Measurements from ENCODE around the gene RAD9A.
"Not testable (repeated sequence)": the region's sequence is repeated elsewhere in the genome, so short reads cannot be mapped to it uniquely, and the experiment has no call there.

RAD9A gene

GRCh38 chr11:67410984-67411784 is 19.4 kb downstream of the RAD9A start:
- no peak for ATAC-seq

DNA sequence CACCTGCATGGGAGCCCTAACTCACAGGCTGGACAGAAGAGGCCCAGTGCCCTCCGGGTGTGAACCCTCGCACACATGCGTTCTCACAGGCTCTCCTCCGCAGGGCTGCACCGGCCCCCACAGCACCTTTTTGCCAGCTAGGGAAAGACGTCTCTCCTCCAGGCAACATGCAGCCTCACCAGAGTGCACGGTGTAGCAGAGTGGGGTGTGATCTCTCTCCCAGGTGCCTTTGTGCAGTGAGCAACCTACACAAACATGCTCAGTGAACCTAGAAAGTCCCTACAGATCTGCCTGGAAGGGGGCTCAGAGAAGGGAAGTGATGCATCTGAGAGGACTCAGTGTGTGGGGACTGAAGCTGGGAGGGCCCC is 20.0 kb downstream of the RAD9A start:
- ATAC-seq, result no peak

- no peak for ATAC-seq
Measured at GRCh38 chr11:67412495-67413179, 20.9 kb downstream of the RAD9A start.

GRCh38 chr11:67413266-67413849 is 21.6 kb downstream of the RAD9A start:
- ATAC-seq, result no peak

DNA sequence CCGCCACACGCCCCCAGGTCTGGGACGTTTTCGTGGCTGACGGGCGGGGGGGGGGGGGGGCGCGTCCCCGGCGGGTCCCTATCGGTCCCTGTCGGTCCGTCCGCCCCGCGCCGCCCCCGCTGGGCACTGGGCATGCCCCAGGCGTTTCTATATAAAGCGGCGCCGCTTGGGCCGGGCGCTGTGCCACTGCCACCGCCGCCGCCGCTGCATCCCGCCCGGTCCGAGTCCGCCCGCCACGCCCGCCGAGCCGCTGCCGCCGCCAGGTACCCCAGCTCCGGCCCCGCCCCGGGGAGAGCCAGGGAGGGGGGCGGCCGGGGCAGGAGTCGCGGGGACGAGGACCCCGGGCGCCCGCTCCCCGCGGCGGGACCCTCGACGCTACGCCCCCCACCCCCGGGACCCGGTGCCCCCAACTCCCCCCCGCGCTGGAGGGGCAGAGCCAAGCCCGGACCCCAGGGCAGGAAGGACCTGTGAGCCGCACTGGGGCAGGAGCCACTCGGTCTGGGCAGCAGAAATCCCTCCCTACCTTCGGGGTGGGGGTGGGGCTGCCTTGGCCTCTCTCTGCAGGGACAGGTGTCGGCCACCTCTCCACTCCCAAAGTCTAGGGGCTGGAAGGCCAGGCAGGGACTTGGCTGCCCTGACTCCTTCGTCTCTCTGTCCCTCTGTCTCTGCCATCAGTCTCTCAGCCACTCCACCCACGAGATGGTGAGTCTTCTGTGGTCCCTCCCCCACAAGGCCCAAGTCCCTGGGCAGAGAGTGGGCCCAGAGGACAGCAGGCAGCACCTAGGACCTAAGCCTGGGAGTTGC is 23.9 kb downstream of the RAD9A start, which contains the start of gene CARNS1:
TSS of gene CARNS1 (plus strand) at position 178 of the 804 bp plus-strand sequence. CDS start at position 700, 522 bp downstream.
- no peak for ATAC-seq

DNA sequence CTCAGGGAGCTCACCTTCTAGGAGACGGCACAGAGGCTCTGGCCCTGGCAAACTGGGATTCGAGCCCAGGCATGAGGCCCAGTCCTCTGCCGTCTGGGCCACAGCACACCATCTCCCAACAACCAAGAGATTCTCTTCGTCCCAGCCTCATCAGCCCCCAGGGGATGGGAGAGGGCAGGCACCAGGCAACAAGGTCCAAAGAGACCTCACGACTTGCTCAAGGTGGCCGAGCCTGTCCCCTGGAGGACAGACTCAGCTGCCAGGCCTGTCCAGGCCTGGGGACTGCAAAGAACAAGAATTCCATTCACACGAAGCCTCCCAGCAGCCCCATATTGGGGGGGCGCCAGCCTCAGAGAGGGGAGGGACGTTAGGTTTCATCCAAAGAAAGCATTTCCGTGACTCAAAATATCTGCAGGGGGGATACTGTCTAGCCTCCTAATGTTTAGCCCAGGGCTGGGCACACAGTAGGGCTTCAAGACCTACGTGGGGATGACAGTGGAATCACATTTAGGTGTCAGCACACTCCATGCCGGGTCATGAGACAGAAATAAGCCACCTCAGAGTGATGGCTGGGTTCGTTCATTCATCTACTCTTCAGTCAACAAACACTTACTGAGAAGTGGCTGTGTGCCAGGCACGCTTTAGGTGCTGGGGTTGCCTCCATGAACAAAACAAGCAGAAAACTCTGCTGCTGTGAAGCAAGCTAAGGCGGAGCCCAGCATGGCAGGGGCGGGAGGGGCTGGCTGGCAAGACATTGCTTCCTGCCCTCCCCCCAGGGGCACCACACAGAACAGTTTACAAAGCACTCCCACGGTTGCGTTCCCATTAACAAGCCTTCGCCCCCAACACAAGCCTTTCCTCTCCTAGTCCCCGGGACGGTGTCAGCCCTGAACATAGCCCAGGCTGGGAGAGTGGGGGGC is 24.9 kb downstream of the RAD9A start:
- ATAC-seq, result no peak

DNA sequence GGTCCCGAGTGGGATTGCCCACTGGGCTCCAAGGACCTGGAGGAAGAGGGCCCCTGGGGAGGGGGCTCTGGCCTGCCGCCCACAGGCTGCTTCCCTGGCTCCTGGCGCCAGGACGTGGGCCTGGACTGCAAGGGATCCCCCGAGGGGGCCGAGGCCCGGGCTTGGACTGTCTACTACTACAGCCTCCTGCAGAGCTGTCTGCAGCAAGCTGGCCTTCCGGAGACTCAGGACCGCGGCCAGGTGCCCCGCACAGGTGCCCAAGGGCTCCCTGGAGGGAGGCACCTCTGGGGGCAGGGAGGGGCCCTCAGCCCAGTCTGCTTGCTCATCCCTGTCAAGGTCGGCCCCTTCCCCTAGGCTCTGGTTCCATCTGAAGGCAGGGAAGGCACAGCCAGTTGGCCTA is 25.6 kb downstream of the RAD9A start:
- no peak for ATAC-seq

DNA sequence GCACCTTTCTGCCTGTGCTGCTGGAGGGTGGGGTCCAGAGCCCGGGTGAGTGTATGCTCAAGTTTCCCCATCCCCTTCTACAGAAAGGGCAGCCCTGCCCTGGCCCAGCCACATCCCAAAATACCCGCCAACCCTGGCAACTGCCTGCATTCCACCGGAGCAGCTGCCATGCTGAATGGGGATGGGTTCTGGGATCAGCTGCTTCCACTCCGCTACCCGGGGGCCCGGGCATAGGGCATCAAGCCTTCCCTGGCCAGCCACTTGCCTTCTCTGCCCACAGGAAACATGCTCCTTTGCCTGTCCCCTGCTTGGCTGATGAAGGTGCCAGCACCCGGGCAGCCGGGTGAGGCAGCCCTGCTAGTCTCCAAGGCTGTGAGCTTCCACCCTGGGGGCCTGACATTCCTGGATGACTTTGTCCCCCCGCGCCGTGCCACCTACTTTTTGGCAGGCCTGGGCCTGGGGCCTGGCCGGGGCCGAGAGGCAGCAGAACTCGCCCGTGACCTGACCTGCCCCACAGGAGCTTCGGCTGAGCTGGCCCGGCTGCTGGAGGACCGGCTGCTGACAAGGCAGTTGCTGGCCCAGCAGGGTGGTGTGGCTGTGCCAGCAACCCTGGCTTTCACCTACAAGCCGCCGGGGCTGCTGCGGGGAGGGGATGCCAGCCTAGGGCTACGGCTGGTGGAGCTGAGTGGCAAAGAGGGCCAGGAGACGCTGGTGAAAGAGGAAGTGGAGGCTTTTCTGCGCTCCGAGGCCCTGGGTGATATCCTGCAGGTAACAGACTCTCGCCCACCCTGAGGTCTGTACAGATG is 26.9 kb downstream of the RAD9A start:
- no peak for ATAC-seq

DNA sequence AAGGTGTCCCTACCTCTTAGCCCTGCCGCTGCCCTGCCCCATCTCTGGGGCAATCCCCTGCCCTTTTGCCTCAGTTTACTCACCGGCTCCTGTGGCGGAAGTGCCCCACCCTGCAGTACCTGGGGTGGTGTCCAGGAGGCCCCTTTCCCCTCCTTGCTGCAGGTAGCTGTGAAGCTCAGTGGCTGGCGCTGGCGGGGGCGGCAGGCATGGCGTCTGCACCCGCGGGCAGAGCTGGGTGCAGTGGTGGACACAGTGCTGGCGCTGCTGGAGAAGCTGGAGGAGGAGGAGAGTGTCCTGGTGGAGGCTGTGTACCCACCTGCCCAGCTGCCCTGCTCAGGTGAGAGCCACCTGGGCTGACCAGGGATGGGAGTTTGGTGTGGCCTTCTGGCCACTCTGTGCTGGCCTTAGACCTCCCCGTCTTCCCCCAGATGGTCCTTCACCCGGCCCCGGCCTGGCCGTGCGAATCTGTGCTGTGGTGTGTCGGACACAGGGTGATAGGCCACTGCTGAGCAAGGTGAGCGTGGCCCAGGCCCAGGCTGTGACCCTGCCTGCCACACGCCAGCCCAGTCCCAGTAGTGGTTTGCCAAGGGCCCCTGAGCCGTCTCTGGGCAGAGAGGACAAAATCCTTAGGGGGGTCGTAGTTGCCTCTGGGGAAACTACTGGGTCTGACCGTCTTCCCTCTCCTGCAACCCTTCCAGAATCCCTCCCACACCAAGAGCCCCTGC is 27.7 kb downstream of the RAD9A start:
- no peak for ATAC-seq

- ATAC-seq, result no peak
Measured at GRCh38 chr11:67420147-67420645, 28.4 kb downstream of the RAD9A start.

- peak; percentile 90 for ATAC-seq
Measured at GRCh38 chr11:67420646-67421429, 29.1 kb downstream of the RAD9A start.

DNA sequence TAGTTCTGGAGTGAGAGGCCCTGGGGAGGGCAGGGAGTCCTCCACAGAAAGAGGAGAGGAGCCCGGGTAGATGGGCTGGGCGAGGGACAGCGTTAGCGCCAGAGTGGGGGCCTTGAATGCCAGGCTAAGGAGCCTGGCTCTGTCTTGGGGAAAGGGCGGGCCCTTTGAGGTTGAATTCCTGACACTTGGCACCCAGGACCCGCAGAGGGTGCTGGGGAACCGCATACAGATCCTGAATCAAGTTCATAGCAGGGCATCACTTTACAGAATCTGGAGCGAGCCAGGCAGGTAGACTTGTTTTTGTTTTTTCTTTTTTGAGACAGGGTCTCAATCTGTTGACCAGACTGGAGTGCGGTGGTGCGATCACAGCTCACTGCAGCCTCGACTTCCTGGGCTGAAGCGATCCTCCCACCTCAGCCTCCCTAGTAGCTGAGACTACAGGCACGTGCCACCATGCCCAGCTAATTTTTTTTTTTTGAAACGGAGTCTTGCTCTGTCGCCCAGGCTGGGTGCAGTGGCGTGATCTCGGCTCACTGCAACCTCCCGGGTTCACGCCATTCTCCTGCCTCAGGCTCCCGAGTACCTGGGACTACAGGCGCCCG is 29.7 kb downstream of the RAD9A start:
- ATAC-seq, result no peak

GRCh38 chr11:67422891-67423290 is 31.1 kb downstream of the RAD9A start:
- ATAC-seq, result no peak

DNA sequence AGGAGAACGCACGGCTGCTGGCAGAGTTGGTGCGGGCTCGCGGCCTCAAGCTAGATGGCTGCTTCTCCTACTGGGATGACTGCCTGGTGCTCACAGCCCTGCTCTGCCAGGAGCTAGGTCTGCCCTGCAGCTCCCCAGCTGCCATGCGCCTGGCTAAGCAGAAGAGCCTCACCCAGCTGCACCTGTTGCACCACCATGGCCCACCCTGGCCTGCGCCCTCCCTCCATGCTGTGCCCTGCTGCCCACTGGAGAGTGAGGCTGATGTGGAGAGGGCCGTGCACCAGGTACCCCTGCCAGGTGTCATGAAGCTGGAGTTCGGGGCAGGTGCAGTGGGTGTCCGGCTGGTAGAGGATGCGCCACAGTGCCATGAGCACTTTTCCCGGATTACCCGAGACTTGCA is 31.7 kb downstream of the RAD9A start:
- no peak for ATAC-seq

DNA sequence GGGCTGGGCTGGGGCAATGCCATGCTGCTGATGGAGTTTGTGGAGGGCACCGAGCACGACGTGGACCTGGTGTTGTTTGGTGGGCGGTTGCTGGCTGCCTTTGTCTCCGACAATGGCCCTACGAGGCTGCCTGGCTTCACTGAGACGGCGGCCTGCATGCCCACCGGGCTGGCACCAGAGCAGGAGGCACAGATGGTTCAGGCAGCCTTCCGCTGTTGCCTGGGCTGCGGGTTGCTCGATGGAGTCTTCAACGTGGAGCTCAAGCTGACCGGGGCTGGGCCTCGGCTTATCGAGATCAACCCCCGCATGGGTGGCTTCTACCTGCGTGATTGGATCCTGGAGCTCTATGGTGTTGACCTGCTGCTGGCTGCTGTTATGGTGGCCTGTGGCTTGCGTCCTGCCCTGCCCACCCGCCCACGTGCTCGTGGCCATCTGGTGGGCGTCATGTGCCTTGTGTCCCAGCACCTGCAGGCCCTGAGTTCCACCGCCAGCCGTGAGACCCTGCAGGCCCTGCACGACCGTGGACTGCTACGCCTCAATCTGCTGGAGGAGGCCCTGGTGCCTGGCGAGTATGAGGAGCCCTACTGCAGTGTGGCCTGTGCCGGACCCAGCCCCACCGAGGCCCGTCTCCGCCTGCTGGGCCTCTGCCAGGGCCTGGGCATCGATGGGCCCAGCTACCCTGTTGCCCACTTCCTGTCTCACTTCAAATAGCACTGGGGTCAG is 32.3 kb downstream of the RAD9A start:
- ATAC-seq, result no peak

DNA sequence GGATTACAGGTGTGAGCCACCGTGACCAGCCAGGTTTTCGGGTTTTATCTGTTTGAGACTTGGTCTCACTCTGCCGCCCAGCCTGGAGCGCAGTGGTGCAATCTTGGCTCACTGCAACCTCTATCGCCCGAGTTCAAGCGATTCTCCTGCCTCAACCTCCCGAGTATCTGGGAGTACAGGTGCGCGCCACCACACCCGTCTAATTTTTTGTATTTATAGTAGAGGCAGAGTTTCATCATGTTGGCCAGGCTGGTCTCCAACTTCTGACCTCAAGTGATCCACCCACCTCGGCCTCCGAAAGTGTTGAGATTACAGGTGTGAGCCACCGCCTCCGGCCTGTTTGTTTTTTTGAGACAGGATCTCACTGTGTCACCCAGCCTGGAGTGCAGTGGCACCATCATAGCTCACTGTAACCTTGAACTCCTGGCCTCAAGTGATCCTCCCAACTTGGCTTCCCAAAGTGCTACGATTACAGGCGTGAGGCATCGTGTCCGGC is 35.6 kb downstream of the RAD9A start:
- not testable (repeated sequence) for ATAC-seq

DNA sequence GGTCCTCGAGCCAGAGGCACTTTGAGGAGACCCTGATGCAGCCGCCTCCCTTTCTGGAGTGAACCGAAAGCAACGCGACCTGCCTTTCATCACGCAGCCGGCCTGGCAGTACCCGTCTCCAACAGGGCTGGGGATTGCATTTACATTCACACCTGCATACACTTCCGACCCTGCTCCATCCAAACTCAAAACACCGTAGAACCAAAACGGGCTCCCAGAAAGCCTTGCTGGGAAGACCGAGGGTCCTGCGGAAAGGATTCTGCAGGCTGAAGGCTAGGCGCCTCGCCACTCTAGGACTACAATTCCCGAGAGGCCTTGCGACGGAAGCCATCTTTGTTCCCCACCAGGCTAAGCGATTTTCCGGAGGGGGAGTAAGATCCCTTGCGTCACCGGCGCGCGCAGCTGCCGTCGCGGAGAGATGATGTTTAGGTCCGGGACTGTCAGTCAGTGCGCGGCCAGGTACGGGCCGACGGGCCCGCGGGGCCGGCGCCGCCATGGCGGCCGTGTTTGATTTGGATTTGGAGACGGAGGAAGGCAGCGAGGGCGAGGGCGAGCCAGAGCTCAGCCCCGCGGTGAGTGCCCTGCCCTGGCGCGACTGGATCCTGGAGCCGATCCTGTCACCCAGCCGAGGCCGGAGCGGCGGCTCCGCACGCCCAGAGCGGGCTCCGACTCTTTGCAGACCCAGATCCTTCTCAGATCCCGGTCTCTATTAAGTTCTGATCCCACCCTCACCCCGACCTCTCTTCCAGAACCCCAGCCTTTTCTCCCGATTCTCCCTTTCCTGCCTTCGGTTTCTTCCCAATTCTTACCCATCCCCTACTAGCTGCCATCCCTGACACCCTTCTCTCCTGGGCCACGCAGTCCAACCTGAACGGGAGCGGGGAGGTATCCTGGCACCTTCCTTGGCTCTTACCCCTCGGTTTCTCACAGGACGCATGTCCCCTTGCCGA is 36.5 kb downstream of the RAD9A start, which contains the start of gene RPS6KB2:
TSS of gene RPS6KB2 (plus strand) at position 443 of the 950 bp plus-strand sequence. CDS start at position 495, 52 bp downstream.
- peak; percentile 88 to 90 for ATAC-seq

All from activated CD4-positive, CD25-positive, alpha-beta regulatory T cell treated with anti-CD3 and anti-CD28 coated beads, Interleukin-2, amount 50 U/mL, for 24 hours (primary cell).